Measurements from ENCODE around the gene NTNG2. TPM values are rescaled to one million over a fixed set of nuclear protein-coding genes. Genes with fewer than 3 reads are reported as not detected.

The NTNG2 gene
- total and polyA plus RNA-seq, 2 donors (not counting 1 experiment from before 2014, with no cell fraction given), result 5.0 to 6.6 TPM

DNA sequence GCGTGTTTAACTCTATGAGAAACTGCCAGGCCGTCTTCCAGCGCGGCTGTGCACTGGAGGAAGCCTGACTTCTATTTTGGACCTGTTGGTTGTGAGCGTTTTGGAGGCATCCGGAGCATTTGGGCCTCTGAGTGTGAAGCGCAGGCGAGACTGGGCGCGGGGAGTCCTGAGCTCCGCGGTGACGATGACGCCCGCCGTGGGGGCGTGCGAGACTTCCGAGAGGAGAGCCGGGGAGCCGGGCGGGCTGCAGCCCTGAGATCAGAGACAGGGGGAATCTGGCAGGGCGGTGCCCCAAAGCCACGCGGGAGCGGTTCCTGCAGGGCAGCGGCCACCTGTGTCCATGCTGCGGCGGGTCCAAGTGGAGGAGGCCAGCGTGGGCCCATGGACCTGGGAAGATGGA, 47.4 kb downstream of the NTNG2 start:
- no peak overlapping the region for H3K4me3 Mint-ChIP-seq
- POLR2A ChIA-PET, result no interaction called here
- peaks cover 0 to 5% (median 0%) of the 10 kb centered on the region in 4 experiments for H3K27me3 ChIP-seq (replicated peaks in 1 of 4; ENCODE audit: control extremely low read depth in 1 of 4, control insufficient read depth in 3 of 4, insufficient read depth in 4 of 4, low read length in 3 of 4)
- WGBS (ENCODE audit: insufficient coverage), result 87% methylated on average over 30 of the region's 30 CpGs
- no peak overlapping the region for H2AFZ ChIP-seq (ENCODE audit: insufficient read depth, low read depth, low read length, poor library complexity, severe bottlenecking)
- TF ChIP-seq, protein P1, sequence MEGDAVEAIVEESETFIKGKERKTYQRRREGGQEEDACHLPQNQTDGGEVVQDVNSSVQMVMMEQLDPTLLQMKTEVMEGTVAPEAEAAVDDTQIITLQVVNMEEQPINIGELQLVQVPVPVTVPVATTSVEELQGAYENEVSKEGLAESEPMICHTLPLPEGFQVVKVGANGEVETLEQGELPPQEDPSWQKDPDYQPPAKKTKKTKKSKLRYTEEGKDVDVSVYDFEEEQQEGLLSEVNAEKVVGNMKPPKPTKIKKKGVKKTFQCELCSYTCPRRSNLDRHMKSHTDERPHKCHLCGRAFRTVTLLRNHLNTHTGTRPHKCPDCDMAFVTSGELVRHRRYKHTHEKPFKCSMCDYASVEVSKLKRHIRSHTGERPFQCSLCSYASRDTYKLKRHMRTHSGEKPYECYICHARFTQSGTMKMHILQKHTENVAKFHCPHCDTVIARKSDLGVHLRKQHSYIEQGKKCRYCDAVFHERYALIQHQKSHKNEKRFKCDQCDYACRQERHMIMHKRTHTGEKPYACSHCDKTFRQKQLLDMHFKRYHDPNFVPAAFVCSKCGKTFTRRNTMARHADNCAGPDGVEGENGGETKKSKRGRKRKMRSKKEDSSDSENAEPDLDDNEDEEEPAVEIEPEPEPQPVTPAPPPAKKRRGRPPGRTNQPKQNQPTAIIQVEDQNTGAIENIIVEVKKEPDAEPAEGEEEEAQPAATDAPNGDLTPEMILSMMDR (IDR thresholded peaks at IDR 0.05), result no peak
- no peak for TF ChIP-seq EZH2 (IDR thresholded peaks at IDR 0.05; ENCODE audit: borderline replicate concordance, insufficient read depth, low read depth, low read length, poor library complexity, severe bottlenecking)
- no peak overlapping the region for H3K9ac ChIP-seq (ENCODE audit: low read length)
- no peaks in the 10 kb centered on the region for H3K4me1 Mint-ChIP-seq
- no peak for DNase-seq
- H3K27ac Mint-ChIP-seq, result no peak overlapping the region
- H3K79me2 ChIP-seq (ENCODE audit: control insufficient read depth, insufficient read depth, low read length), result no peaks in the 10 kb centered on the region
- H3K9me3 ChIP-seq (ENCODE audit: control extremely low read depth in 1 of 3, control insufficient read depth in 2 of 3, insufficient read depth in 1 of 3, low read length in 2 of 3), result peaks cover 0 to 10% (median 0%) of the 10 kb centered on the region in 3 donors
- H3K4me1 ChIP-seq (ENCODE audit: control insufficient read depth in 2 of 2, insufficient read depth in 2 of 2, low read length in 2 of 2), result no peaks in the 10 kb centered on the region
- intact Hi-C loops (cut with micrococcal nuclease), result no loop called here
- H3K4me3 ChIP-seq (ENCODE audit: control extremely low read depth in 1 of 5, extremely low read depth in 1 of 5, insufficient read depth in 1 of 5, low read depth in 2 of 5, low read length in 4 of 5), result no peak overlapping the region
- no peak overlapping the region for H3K27ac ChIP-seq (ENCODE audit: low read length in 2 of 2)
- no peaks in the 10 kb centered on the region for H3K36me3 ChIP-seq (replicated peaks in 1 of 2; ENCODE audit: control extremely low read depth in 1 of 2, control insufficient read depth in 1 of 2, extremely low read depth in 1 of 2, insufficient read depth in 2 of 2, low read length in 1 of 2)
- H3K4me2 ChIP-seq (replicated peaks; ENCODE audit: low read depth, low read length, poor library complexity, severe bottlenecking), result no peak overlapping the region
- peaks cover 23% of the 10 kb centered on the region for H3K27me3 Mint-ChIP-seq
- peaks cover 7% of the 10 kb centered on the region for H3K9me3 Mint-ChIP-seq (ENCODE audit: insufficient read depth)
- no peaks in the 10 kb centered on the region for H4K20me1 ChIP-seq (ENCODE audit: control insufficient read depth, insufficient read depth, low read length, poor library complexity, severe bottlenecking)
- CTCF ChIA-PET, result interaction anchor here (0.9 kb wide), 1 partner anchor 27 kb away, joined by 3 read pairs; no protein-coding TSS in a partner anchor
- no peak for ATAC-seq (ENCODE audit: low read depth)

DNA sequence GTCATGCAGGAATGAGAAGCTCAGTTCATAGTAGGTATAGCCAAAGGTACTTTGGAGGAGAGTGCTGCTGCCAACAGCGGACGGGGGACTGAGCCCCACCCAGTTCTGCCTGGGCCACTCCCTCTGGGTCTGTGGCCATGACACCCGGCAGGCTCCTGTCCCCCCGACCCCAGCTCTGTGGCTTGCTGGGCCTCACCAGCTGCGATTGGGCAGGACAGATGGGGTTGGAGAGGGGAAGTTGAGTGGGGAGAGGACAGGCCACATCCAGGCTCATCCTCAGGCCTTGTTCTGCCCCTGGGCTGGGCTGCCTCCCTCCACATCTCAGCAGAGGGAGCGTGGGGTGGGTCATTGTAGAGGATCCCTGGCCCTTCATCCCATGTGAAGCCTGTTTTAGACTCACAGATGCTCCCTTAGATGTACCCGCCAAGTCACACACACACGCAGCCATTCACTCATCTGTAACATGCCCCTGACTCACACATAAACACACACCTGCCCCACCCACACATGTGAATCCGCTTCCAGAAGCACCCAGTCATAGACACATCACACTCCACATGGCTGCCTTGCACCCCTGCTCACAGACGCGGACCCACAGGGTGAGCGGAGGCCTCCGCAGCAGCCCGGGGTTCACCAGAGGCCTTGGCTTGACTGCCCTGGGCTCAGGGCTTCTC, 48.8 kb downstream of the NTNG2 start:
- Mint-ChIP-seq H3K27me3 (peaks cover 13% of the 10 kb centered on the region), H3K4me1 (no peaks in the 10 kb centered on the region), H3K9me3 (ENCODE audit: insufficient read depth) (no peaks in the 10 kb centered on the region), H3K4me3 (no peak overlapping the region), H3K27ac (no peak overlapping the region)
- ATAC-seq (ENCODE audit: low read depth) (no peak), DNase-seq (no peak)
- no peaks in the 10 kb centered on the region for H3K36me3 ChIP-seq (replicated peaks in 1 of 2; ENCODE audit: control extremely low read depth in 1 of 2, control insufficient read depth in 1 of 2, extremely low read depth in 1 of 2, insufficient read depth in 2 of 2, low read length in 1 of 2)
- ChIA-PET POLR2A (no interaction called here), CTCF (interaction anchor here (0.9 kb wide), 1 partner anchor 25 kb away, joined by 3 read pairs; no protein-coding TSS in a partner anchor)
- H4K20me1 ChIP-seq (ENCODE audit: control insufficient read depth, insufficient read depth, low read length, poor library complexity, severe bottlenecking), result no peaks in the 10 kb centered on the region
- H3K27me3 ChIP-seq (replicated peaks in 1 of 4; ENCODE audit: control extremely low read depth in 1 of 4, control insufficient read depth in 3 of 4, insufficient read depth in 4 of 4, low read length in 3 of 4), result peaks cover 0 to 5% (median 0%) of the 10 kb centered on the region in 4 experiments
- no peaks in the 10 kb centered on the region for H3K4me1 ChIP-seq (ENCODE audit: control insufficient read depth in 2 of 2, insufficient read depth in 2 of 2, low read length in 2 of 2)
- no peaks in the 10 kb centered on the region for H3K9me3 ChIP-seq (ENCODE audit: control extremely low read depth in 1 of 3, control insufficient read depth in 2 of 3, insufficient read depth in 1 of 3, low read length in 2 of 3)
- TF ChIP-seq, protein P1 (IDR thresholded peaks at IDR 0.05), result no peak
- no peak for TF ChIP-seq EZH2 (IDR thresholded peaks at IDR 0.05; ENCODE audit: borderline replicate concordance, insufficient read depth, low read depth, low read length, poor library complexity, severe bottlenecking)
- no peak overlapping the region for H2AFZ ChIP-seq (ENCODE audit: insufficient read depth, low read depth, low read length, poor library complexity, severe bottlenecking)
- no peak overlapping the region for H3K27ac ChIP-seq (ENCODE audit: low read length in 2 of 2)
- 77% methylated on average over 12 of the region's 14 CpGs for WGBS (ENCODE audit: insufficient coverage)
- no peaks in the 10 kb centered on the region for H3K79me2 ChIP-seq (ENCODE audit: control insufficient read depth, insufficient read depth, low read length)
- H3K4me2 ChIP-seq (replicated peaks; ENCODE audit: low read depth, low read length, poor library complexity, severe bottlenecking), result no peak overlapping the region
- H3K9ac ChIP-seq (ENCODE audit: low read length), result no peak overlapping the region
- no peak overlapping the region for H3K4me3 ChIP-seq (ENCODE audit: control extremely low read depth in 1 of 5, extremely low read depth in 1 of 5, insufficient read depth in 1 of 5, low read depth in 2 of 5, low read length in 4 of 5)
- intact Hi-C loops (cut with micrococcal nuclease), result no loop called here
